Esophagus (tissue), 2 donors: ENCODE results near the gene POTEE. TPM values are rescaled to one million over a fixed set of nuclear protein-coding genes. Genes with fewer than 3 reads are reported as not detected.
"Not testable (repeated sequence)": the region's sequence is repeated elsewhere in the genome, so short reads cannot be mapped to it uniquely, and the experiment has no call there.

Source experiments
- H3K27ac ChIP-seq, 2 donors: one replicate each; pipeline ENCODE4 v1.5.1; 2013; ENCODE audit warnings: low read depth in 2 of 2, mild to moderate bottlenecking in 2 of 2, inconsistent platforms in 1 of 2, low read length in 1 of 2, moderate library complexity in 1 of 2
- H3K27me3 ChIP-seq, 2 donors: one replicate each; pipeline ENCODE4 v1.6.1; 2013; ENCODE audit warnings: low read length in 2 of 2, control low read depth in 1 of 2, mild to moderate bottlenecking in 1 of 2; ENCODE audit not compliant: insufficient read depth in 2 of 2, control insufficient read depth in 1 of 2
- H3K36me3 ChIP-seq, 2 donors: one replicate each; pipeline ENCODE4 v1.6.1; 2013; ENCODE audit warnings: low read length in 1 of 2; ENCODE audit not compliant: control insufficient read depth in 2 of 2, insufficient read depth in 2 of 2
- H3K4me1 ChIP-seq, 2 donors: one replicate each; pipeline ENCODE4 v1.6.1; 2013; ENCODE audit warnings: low read length in 1 of 2; ENCODE audit not compliant: control insufficient read depth in 2 of 2, insufficient read depth in 2 of 2
- H3K4me3 ChIP-seq, 2 donors: one replicate each; pipeline ENCODE4 v1.5.1; 2013; ENCODE audit warnings: low read length in 2 of 2, mild to moderate bottlenecking in 2 of 2, low read depth in 1 of 2, moderate library complexity in 1 of 2
- H3K9me3 ChIP-seq, 2 donors: one replicate each; pipeline ENCODE4 v1.6.1; 2013; ENCODE audit warnings: mild to moderate bottlenecking in 2 of 2, low read depth in 1 of 2, low read length in 1 of 2, moderate library complexity in 1 of 2; ENCODE audit not compliant: control insufficient read depth in 2 of 2, insufficient read depth in 1 of 2
- WGBS, 2 donors: extraction: QIAGEN DNeasy Blood & Tissue Kit; methylation state at CpG; one replicate each; pipeline ENCODE4 v1.1.7; 2013; 5-methylcytosine and 5-hydroxymethylcytosine counted together
- polyA plus RNA-seq, 2 donors: library from polyadenylated mRNA; stranded (reverse); fragments of 200-250 nt; gene quantifications; one replicate each; pipeline ENCODE4 v1.2.3, GENCODE V29; 2013
- donor health status: healthy with polysubstance abuse.
- donor health status: Bipolar disorder and iron deficiency.

Gene POTEE
- not detected for polyA plus RNA-seq

DNA sequence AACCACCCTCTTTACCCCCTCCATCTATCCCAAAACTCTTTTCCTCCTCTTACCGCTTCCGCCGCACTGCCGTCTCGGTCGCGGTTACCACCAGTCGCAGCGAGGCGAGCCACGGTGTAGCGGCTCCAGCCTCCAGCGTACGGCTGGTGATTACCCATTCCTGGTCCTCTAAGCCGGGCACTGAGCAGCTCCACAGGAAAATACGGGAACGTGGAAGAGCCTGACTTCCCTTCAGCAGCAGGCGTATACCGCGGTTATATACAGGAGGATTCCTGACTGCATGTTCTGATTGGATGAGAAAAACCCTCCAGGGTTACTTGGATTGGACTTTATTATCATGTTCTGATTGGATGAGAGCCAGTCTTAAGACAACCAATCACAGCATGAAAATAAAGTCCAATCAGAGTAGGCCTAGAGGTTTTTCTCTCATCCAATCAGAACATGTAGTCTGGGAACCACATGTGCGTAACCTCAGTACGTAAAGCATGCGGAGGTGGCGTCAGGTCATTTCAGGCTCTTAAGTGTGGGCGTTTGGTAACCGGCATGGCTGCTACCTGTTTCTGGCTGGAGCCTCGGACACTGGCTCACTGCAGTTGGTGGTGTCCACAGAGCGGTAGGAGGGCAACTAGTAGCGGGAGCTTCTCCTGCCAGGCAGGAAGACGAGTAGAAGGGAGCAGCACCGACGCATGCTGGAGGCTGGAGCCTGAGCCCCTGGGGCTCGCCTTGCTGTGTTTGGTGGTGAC lies at the start of gene POTEE:
POTEE (plus strand) TSS at position 507 of the 743 bp plus-strand sequence. CDS start 8,867 bp downstream, outside the sequence.
- 94 to 95% methylated on average over 23 to 25 of the region's 33 CpGs for WGBS, 2 donors

DNA sequence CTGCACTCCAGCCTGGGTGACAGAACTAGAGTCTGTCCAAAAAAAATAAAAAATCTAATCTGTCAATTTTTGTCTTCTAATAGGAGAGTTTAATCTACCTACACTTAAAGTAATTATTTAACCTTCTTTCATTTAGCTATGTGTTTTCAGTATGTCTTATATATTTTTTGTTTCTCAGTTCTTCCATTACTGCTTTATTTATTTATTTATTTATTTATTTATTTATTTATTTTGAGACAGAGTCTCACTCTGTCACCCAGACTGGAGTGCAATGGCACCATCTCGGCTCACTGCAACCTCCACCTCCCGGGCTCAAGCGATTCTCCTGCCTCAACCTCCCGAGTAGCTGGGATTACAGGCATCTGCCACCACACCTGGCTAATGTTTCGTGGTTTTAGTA lies 43.8 kb upstream of the POTEE start:
- not testable (repeated sequence) for H3K36me3 ChIP-seq, H3K27me3 ChIP-seq, H3K9me3 ChIP-seq, H3K27ac ChIP-seq, H3K4me3 ChIP-seq, H3K4me1 ChIP-seq
- 92 to 96% methylated on average over 5 of the region's 5 CpGs for WGBS, 2 donors

More for the DNA sequence above, at the start of gene POTEE:
- H3K4me1 ChIP-seq, H3K9me3 ChIP-seq, H3K27ac ChIP-seq, H3K27me3 ChIP-seq, H3K36me3 ChIP-seq, H3K4me3 ChIP-seq: not testable (repeated sequence)

DNA sequence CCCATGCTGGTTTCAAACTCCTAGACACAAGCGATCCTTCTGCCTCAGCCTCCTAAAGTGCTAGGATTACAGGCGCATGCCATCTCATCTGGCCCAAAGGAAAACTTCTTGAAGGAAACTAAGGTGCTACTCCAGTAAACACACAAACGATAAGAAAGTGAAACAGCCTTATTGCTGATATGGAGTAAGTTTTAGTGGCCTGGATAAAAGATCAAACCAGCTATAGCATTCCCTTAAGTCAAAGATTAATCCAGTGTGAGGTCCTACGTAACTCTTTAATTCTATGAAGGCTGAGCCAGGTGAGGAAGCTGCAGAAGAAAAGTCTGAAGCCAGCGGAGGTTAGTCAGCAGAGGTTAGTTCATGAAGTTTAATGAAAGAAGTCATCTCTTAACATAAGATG lies 40.8 kb upstream of the POTEE start:
- H3K27me3 ChIP-seq: no peaks in the 10 kb centered on the region
- WGBS, 2 donors: 79 to 94% methylated on average over 5 of the region's 5 CpGs
- no peak overlapping the region for H3K4me3 ChIP-seq
- no peaks in the 10 kb centered on the region for H3K36me3 ChIP-seq
- no peaks in the 10 kb centered on the region for H3K9me3 ChIP-seq
- no peaks in the 10 kb centered on the region for H3K4me1 ChIP-seq
- no peak overlapping the region for H3K27ac ChIP-seq

DNA sequence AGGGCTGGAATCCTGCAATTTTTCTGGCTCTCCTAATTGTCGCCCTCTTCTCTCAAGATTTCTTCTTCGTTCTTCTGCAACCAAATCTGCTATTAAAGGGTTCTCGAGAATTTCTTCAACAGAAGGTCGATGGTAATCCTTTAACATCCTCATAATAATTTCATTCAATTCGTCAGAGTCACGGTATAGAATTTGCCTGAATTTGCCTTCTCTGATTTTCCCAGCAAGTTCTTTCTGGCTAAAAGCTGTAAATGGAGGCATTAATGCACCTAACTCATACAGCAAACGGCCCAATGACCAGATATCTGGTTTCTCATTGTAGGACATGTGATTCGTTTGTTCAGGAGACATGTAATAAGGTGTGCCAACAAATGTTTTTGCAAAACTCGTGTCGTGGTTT lies 31.3 kb upstream of the POTEE start:
- H3K4me3 ChIP-seq, H3K27ac ChIP-seq, H3K4me1 ChIP-seq, H3K27me3 ChIP-seq, H3K36me3 ChIP-seq, H3K9me3 ChIP-seq: not testable (repeated sequence)
- 71 to 73% methylated on average over 10 of the region's 10 CpGs for WGBS, 2 donors

DNA sequence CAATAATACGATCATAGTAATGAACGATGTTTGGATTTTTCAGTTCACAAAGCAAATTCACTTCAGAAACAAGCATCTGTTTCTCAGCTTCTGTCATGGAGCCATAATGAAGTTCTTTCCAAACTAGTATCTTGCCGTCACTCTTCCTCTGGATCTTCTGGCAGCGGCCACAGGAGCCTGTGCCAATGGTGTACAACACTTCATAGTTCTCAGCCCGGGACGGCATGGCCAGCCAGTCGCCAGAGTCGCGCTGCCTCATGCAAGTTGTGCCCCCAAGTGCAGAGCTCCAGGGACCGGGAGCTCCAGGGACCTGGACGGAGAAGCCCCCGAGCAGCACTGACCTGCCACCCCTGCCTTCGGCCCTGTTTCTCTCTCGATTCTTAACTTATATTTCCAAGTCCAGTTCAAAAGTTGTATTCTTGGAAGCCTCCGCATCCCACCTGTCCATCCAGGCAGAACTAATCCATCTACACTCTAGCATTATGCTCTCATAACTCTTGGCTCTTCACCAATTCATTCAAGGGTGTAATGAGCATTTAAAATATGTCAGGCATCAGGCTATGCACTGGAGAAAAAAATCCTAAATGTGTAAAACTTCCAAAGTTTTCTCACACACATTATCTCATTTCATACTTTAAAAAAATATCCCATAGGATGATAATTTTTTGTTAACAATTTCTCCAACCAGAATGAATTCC lies 30.5 kb upstream of the POTEE start:
- H3K9me3 ChIP-seq, H3K4me1 ChIP-seq, H3K36me3 ChIP-seq, H3K27ac ChIP-seq, H3K27me3 ChIP-seq, H3K4me3 ChIP-seq: not testable (repeated sequence)
- 74 to 79% methylated on average over 15 of the region's 15 CpGs for WGBS, 2 donors

DNA sequence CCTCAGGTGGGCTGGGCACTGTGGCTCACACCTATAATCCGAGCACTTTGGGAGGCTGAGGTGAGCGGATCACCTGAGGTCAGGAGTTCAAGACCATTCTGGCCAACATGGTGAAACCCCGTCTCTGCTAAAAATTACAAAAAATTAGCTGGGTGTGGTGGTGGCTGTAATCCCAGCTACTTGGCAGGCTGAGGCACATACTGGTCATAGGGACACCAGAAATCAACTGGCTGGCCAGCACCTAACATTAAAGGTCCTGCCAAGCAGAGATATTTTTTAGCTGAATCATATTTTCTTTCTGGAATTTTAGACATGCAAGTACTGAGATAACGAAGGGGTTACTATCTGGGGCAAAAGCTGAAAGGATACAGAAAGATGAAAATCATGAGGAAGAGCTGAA lies 27.9 kb upstream of the POTEE start:
- H3K4me1 ChIP-seq, H3K36me3 ChIP-seq, H3K27me3 ChIP-seq, H3K27ac ChIP-seq, H3K9me3 ChIP-seq, H3K4me3 ChIP-seq: not testable (repeated sequence)
- 59 to 74% methylated on average over 4 of the region's 4 CpGs for WGBS, 2 donors

DNA sequence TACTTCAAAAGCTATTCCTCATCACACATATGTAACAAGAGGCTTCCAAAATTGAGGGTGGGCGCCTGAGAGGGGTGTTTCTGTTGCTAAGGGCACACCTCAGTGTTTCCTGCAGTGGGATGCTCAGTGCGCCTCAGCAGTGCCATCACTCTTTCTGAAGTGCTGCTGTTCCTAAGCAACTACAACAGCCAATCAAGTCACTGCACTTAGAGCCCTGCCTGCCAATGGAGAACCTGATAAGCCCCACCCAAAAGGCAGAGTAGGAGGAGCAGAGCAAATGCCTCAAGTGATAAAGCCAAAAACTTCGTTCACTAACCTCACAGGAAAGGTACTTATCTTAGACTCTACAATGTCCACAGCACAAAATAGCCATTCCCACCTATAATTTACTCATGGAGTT lies 15.9 kb upstream of the POTEE start:
- not testable (repeated sequence) for H3K27me3 ChIP-seq, H3K36me3 ChIP-seq, H3K9me3 ChIP-seq, H3K4me3 ChIP-seq, H3K27ac ChIP-seq, H3K4me1 ChIP-seq
- 28 to 34% methylated on average over 3 of the region's 3 CpGs for WGBS, 2 donors

DNA sequence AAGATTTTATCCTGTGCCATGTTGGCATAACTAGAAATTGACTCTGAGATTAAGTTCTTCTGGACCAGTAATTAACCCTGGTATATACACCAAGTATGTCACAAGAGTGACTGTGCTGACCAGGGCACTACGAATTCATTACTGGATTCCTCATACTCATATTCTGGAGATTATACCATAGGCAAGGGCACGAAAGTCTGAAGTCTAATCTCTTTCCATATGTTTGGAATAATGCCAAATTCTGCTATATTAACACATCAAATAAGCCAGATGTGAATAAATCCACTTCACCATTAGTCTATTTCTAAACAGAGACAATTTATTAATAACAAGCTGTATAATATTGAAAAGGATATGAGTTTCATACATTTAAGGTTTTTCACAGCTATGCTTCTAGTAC lies 13.2 kb upstream of the POTEE start:
- not testable (repeated sequence) for H3K27ac ChIP-seq, H3K4me1 ChIP-seq
- 46 to 50% methylated on average over 2 of the region's 2 CpGs for WGBS, 2 donors

DNA sequence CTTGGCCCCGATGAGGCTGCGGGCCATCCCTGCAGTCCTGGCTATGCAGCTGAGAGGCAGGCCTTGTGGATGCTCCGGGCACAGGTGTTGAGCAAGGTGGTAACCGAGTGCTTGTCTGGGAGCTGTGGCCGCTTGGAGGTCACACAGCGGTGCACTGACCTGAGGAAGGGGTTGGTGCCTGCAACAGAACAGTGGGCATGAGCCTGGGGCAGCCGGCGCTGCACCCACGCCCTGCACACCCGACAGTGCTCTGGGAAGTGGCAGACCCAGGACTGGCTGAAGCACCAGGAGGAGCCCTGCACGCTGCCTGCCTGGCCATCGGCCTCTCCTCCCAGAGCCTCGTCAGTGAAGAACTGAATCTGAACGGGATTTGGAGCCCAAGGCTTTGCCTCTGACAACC lies 8.2 kb upstream of the POTEE start:
- Histone ChIP-seq H3K27ac (no peak overlapping the region), H3K36me3 (no peaks in the 10 kb centered on the region), H3K27me3 (no peaks in the 10 kb centered on the region), H3K4me3 (no peak overlapping the region), H3K9me3 (no peaks in the 10 kb centered on the region), H3K4me1 (no peaks in the 10 kb centered on the region)
- WGBS, 2 donors: 85 to 88% methylated on average over 14 of the region's 14 CpGs

More for the DNA sequence above, 13.2 kb upstream of the POTEE start:
- H3K9me3 ChIP-seq, H3K27me3 ChIP-seq, H3K36me3 ChIP-seq, H3K4me3 ChIP-seq: not testable (repeated sequence)

DNA sequence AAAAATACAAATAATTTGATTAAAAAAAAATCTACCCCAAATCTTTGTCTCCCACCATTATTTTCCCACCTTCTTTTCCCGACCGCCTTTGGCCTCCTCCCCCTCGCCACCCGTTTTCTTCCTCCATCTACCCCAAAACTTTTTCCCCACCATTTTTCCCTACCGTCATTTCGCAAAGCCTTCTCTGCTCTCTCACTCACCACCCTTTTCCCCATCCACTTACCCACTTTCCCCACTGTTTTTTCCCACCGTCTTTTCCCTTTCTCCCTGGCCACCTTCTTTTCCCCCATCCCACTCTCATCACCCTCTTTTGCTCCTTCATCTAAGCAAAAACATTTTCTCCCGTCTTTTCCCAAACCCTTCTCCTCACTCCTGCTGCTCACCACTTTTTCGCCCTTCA lies 1.5 kb upstream of the POTEE start:
- 88 to 91% methylated on average over 5 to 6 of the region's 9 CpGs for WGBS, 2 donors

More for the DNA sequence above, 1.5 kb upstream of the POTEE start:
- not testable (repeated sequence) for H3K4me1 ChIP-seq, H3K27ac ChIP-seq, H3K36me3 ChIP-seq, H3K9me3 ChIP-seq, H3K4me3 ChIP-seq, H3K27me3 ChIP-seq
